OCI-LY7 (cell line): ENCODE results near the gene ZSCAN25. TPM values are rescaled to one million over a fixed set of nuclear protein-coding genes. Genes with fewer than 3 reads are reported as not detected.

ENCODE experiments used
- BruUV-seq: library from RNA; stranded (reverse); fragments of 400-500 nt; replicated peaks from 2 replicates; lab custom pipeline; 2021; lab: Mats Ljungman, UMichigan
- CTCF ChIA-PET: fragments of 300-600 bp; sonication (Branson Sonifier 250); formaldehyde crosslinking; loops from one replicate; lab custom pipeline; 2022; ENCODE audit warnings: antibody characterized with exemption; ENCODE audit not compliant: unreplicated experiment; lab: Charles Lee
- POLR2A ChIA-PET: fragments of 300-600 bp; sonication (Branson Sonifier 250); formaldehyde crosslinking; loops from one replicate; lab custom pipeline; 2022; ENCODE audit warnings: antibody characterized with exemption; lab: Charles Lee
- DNase-seq: peaks from one replicate; pipeline ENCODE4 v3.0.0-alpha.2; 2015; ENCODE audit warnings: low spot score
- H2AFZ ChIP-seq: fragments of 200-600 bp; sonication (generic), shearing (Covaris generic); 2 replicates; pipeline ENCODE4 v1.6.1; 2014; ENCODE audit warnings: mild to moderate bottlenecking, antibody characterized with exemption, low read length, moderate library complexity
- H3K27ac ChIP-seq: fragments of 200-600 bp; sonication (generic); 2 replicates; pipeline ENCODE4 v1.5.1; 2014; ENCODE audit warnings: mixed run types, low read depth, mild to moderate bottlenecking, moderate library complexity, low read length, inconsistent platforms; ENCODE audit not compliant: poor library complexity, severe bottlenecking
- H3K36me3 ChIP-seq: fragments of 200-600 bp; sonication (generic); 2 replicates; pipeline ENCODE4 v1.6.1; 2014; ENCODE audit warnings: mild to moderate bottlenecking, antibody characterized with exemption, low read length, moderate library complexity, mixed read lengths; ENCODE audit not compliant: insufficient read depth
- H3K4me1 ChIP-seq: fragments of 200-600 bp; sonication (generic); 2 replicates; pipeline ENCODE4 v1.5.1; 2014; ENCODE audit warnings: mild to moderate bottlenecking, low read length; ENCODE audit not compliant: insufficient read depth, poor library complexity, severe bottlenecking
- H3K4me2 ChIP-seq: fragments of 200-600 bp; sonication (generic); 2 replicates; pipeline ENCODE4 v1.6.1; 2014; ENCODE audit warnings: mild to moderate bottlenecking, low read length
- H3K4me3 ChIP-seq: fragments of 200-600 bp; sonication (generic); 2 replicates; pipeline ENCODE4 v1.5.1; 2014; ENCODE audit warnings: mild to moderate bottlenecking, low read depth, low read length; ENCODE audit not compliant: poor library complexity, severe bottlenecking
- H3K79me2 ChIP-seq: fragments of 200-600 bp; sonication (generic); 2 replicates; pipeline ENCODE4 v1.6.1; 2016; ENCODE audit warnings: low read depth, mild to moderate bottlenecking, low read length, moderate library complexity, mixed read lengths; ENCODE audit not compliant: insufficient read depth
- H3K9me2 ChIP-seq: fragments of 200-600 bp; sonication (generic); 2 replicates; pipeline ENCODE4 v1.6.1; 2016; ENCODE audit warnings: mild to moderate bottlenecking, low read length, mixed read lengths; ENCODE audit not compliant: insufficient read depth
- H3K9me3 ChIP-seq: fragments of 200-600 bp; sonication (generic); 2 replicates; pipeline ENCODE4 v1.6.1; 2014; ENCODE audit warnings: mild to moderate bottlenecking, mixed run types, low read length, mixed read lengths
- H4K20me1 ChIP-seq: fragments of 200-600 bp; sonication (generic); 2 replicates; pipeline ENCODE4 v1.6.1; 2014; ENCODE audit warnings: mild to moderate bottlenecking, antibody characterized with exemption, low read length, moderate library complexity, mixed read lengths; ENCODE audit not compliant: insufficient read depth
- EZH2phosphoT487 ChIP-seq: fragments of 200-600 bp; sonication (generic); IDR thresholded peaks from 2 replicates; pipeline ENCODE4 v1.6.1; 2018; ENCODE audit warnings: low read depth, borderline replicate concordance, mild to moderate bottlenecking, mixed run types, antibody characterized with exemption, low read length, moderate library complexity, mixed read lengths
- intact Hi-C: fragments of 100-400 bp; cut with micrococcal nuclease; formaldehyde crosslinking; loops from one replicate; pipeline ENCODE4 v1.10.0; 2022; ENCODE audit not compliant: unreplicated experiment
- total RNA-seq, 2 experiments: library from RNA; depleted of rRNA in 1 of 2; stranded (reverse); fragments of >200 nt in 1 of 2; shearing (Covaris generic) in 1 of 2; gene quantifications; 2 replicates each; pipeline ENCODE4 v1.2.3, GENCODE V29; 2014 to 2022
- TF ChIP-seq, protein P1 (sequence below): fragments of 200-600 bp; sonication (generic); conservative IDR thresholded peaks from 2 replicates; pipeline ENCODE4 v1.5.1; 2014; ENCODE audit warnings: mild to moderate bottlenecking, antibody characterized with exemption, low read length, moderate library complexity, mixed read lengths

ZSCAN25 gene
- total RNA-seq, 2 experiments from 2014 or later, result 12.0 to 14.3 TPM

DNA sequence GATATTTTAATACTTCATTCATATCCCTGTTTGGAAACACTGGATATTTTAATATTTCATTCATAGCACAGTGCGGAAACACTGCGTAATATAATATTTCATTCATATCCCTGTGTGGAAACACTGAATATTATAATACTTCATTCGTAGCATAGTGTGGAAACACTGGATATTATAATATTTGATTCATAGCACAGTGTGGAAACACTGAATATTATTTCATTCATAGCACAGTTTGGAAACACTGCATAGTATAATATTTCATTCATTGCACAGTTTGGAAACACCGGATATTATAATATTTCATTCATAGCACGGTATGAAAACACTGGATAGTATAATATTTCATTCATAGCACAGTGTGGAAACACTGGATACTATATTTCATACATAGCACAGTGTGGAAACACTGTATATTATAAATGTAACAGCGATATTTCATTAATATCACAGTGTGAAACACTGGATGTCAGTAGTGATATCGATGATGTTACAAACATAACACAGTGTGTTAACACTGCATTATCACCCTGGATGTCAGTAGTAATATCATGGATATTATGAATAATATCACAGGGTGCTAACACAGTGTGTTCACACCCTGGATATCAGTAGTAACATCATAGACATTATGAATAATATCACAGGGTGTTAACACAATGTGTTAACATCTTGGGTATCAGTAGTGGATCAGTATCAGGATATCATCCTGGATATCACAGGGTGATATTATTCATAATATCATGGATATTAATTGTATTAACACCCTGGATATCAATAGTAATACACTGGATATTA, 21.6 kb upstream of the ZSCAN25 start:
- no peaks in the 10 kb centered on the region for H3K4me1 ChIP-seq
- TF ChIP-seq EZH2phosphoT487, result no peak
- TF ChIP-seq, protein P1, sequence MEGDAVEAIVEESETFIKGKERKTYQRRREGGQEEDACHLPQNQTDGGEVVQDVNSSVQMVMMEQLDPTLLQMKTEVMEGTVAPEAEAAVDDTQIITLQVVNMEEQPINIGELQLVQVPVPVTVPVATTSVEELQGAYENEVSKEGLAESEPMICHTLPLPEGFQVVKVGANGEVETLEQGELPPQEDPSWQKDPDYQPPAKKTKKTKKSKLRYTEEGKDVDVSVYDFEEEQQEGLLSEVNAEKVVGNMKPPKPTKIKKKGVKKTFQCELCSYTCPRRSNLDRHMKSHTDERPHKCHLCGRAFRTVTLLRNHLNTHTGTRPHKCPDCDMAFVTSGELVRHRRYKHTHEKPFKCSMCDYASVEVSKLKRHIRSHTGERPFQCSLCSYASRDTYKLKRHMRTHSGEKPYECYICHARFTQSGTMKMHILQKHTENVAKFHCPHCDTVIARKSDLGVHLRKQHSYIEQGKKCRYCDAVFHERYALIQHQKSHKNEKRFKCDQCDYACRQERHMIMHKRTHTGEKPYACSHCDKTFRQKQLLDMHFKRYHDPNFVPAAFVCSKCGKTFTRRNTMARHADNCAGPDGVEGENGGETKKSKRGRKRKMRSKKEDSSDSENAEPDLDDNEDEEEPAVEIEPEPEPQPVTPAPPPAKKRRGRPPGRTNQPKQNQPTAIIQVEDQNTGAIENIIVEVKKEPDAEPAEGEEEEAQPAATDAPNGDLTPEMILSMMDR, result no peak
- no TSS peak for BruUV-seq
- POLR2A ChIA-PET, result no interaction called here
- no peaks in the 10 kb centered on the region for H3K9me3 ChIP-seq
- no peak overlapping the region for H3K4me3 ChIP-seq
- no peak overlapping the region for H3K27ac ChIP-seq
- H2AFZ ChIP-seq, result no peak overlapping the region
- no peaks in the 10 kb centered on the region for H3K9me2 ChIP-seq
- H3K36me3 ChIP-seq, result no peaks in the 10 kb centered on the region
- no peak for DNase-seq
- intact Hi-C loops, result no loop called here
- no peaks in the 10 kb centered on the region for H4K20me1 ChIP-seq
- no peaks in the 10 kb centered on the region for H3K79me2 ChIP-seq
- no peak overlapping the region for H3K4me2 ChIP-seq
- CTCF ChIA-PET, result no interaction called here

DNA sequence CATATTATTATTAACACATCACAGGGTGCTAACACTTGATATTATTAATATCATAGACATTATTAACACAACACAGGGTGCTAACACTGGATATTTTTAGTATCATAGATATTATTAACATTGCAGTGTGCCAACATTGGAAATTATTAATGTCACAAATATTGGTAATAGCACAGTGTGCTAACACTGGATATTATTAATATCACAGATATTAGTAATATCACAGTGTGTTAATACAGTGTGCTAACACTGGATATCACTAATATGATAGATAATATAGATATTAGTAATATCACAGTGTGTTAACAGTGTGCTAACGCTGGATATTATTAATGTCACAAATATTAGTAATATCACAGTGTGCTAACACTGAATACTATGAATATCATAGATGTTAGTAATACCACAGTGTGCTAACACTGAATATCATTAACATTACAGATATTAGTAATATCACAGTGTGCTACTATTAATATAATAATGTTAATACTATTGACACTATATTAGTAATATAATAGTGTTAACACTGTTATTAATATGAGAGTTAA, 20.3 kb upstream of the ZSCAN25 start:
- DNase-seq, result no peak
- TF ChIP-seq, protein P1, result no peak
- TF ChIP-seq EZH2phosphoT487, result no peak
- Histone ChIP-seq H3K27ac (no peak overlapping the region), H3K4me3 (no peak overlapping the region), H3K36me3 (no peaks in the 10 kb centered on the region), H3K9me2 (no peaks in the 10 kb centered on the region), H3K9me3 (no peaks in the 10 kb centered on the region), H2AFZ (no peak overlapping the region), H3K79me2 (no peaks in the 10 kb centered on the region), H3K4me2 (no peak overlapping the region), H3K4me1 (no peaks in the 10 kb centered on the region), H4K20me1 (no peaks in the 10 kb centered on the region)
- POLR2A ChIA-PET, result no interaction called here
- intact Hi-C loops, result no loop called here
- CTCF ChIA-PET, result no interaction called here
- no TSS peak for BruUV-seq
